ENCODE measurements around the gene RXRA.

The RXRA gene

DNA sequence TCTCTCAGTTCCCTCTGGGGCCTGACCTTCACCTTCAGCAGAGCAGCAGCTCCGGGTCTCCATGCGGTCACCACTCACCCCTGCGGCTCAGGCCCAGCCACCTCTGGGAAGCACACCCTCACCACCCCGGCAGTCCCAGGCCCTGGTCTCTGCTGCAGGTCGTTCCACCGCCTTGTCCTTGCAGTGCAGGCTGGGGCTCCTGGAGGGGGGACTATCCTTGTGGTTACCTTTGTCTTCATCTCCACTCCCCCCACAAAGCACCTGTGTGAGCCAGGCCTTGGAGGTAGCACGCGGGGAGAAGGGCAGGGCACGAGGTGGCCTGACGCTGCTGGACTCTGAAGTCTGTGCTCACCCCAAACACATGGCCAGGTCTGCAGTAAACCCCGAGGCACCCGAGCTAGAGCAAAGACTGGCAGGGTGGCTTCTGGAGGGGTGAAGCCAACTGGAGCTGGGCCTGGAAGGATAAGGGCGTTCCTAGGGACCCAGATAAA, 33.2 kb upstream of the RXRA start:
- H3K9ac ChIP-seq (ENCODE audit: low read depth, low read length, poor library complexity) = no peak overlapping the region
- no CpG with 5 or more reads among the region's 13 CpGs for WGBS, 2 donors (ENCODE audit: extremely low coverage in 2 of 2, insufficient read length in 2 of 2, insufficient replicate concordance in 1 of 2)
- H3K27me3 ChIP-seq (ENCODE audit: control insufficient read depth in 3 of 3, insufficient read depth in 3 of 3, low read depth in 1 of 3, low read length in 3 of 3) = peaks cover 0 to 54% (median 2%) of the 10 kb centered on the region in 3 experiments
- peak overlapping the region; percentile 88 for H3K18ac ChIP-seq (ENCODE audit: low read length)
- peak overlapping the region; percentile 79 for H4K91ac ChIP-seq (ENCODE audit: low read depth, low read length, poor library complexity)
- H2BK5ac ChIP-seq (ENCODE audit: low read length) = peak overlapping the region; percentile 11
- H2BK12ac ChIP-seq (ENCODE audit: low read length) = peak overlapping the region; percentile 69
- peak overlapping the region; percentile 98 for H2BK15ac ChIP-seq (ENCODE audit: low read length)
- no peak for DNase-seq (ENCODE audit: low spot score)
- peak overlapping the region; percentile 80 for H3K4ac ChIP-seq (ENCODE audit: low read length)
- H3K4me3 ChIP-seq (ENCODE audit: low read length in 2 of 2) = no peak overlapping the region
- no peak overlapping the region for H3K27ac ChIP-seq (replicated peaks; ENCODE audit: low read length)
- H3K14ac ChIP-seq (ENCODE audit: low read length) = no peak overlapping the region
- H3K4me2 ChIP-seq (ENCODE audit: insufficient read depth, low read length, poor library complexity, severe bottlenecking) = peak overlapping the region; percentile 2
- no peak overlapping the region for H4K8ac ChIP-seq (ENCODE audit: low read depth, low read length)
- peak overlapping the region; percentile 80 for H2AFZ ChIP-seq (ENCODE audit: low read length)
- peak overlapping the region; percentile 77 for H3K23ac ChIP-seq (ENCODE audit: low read depth, low read length, poor library complexity)
- H2BK120ac ChIP-seq (ENCODE audit: low read depth, low read length) = peak overlapping the region; percentile 87
- no peaks in the 10 kb centered on the region for H3K36me3 ChIP-seq (replicated peaks in 1 of 2; ENCODE audit: control insufficient read depth in 2 of 2, insufficient read depth in 2 of 2, low read length in 2 of 2)
- peaks cover 0 to 5% of the 10 kb centered on the region in 2 donors for H3K9me3 ChIP-seq (replicated peaks in 1 of 2; ENCODE audit: control insufficient read depth in 2 of 2, insufficient read depth in 1 of 2, low read depth in 1 of 2, low read length in 2 of 2)
- H2AK5ac ChIP-seq (ENCODE audit: low read depth, low read length) = peak overlapping the region; percentile 98
- H3K79me1 ChIP-seq (ENCODE audit: low read depth, low read length) = peaks cover 2% of the 10 kb centered on the region
- peaks cover 10 to 25% of the 10 kb centered on the region in 2 donors for H3K4me1 ChIP-seq (ENCODE audit: control insufficient read depth in 2 of 2, insufficient read depth in 1 of 2, low read depth in 1 of 2, low read length in 2 of 2)

DNA sequence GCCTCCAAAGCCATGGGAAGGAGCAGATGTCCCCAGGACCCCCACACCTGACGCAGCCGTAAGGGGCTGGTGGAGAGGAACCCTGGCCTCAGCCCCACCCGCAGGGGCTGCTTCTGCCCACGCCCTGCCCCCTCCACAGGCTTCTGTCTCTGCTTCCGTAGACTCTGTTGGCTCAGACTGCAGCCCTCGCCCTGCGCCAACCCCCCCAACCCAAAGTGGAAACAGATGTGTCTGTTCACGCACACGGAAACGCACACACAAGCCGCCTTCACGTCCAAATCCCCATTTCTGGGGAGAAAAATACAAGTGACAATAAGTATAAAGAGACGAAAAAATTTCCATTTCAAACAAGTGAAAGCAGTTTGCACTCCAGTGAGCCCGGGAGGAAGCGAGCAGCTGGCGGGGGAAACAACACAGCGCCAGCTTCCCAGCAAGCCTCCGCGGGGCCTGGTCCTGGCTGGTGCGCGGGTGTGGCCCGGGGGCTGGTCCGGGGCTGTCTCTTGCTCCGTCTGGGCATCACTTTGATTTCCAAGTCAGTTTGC, 32.6 kb upstream of the RXRA start:
- Histone ChIP-seq H3K14ac (ENCODE audit: low read length) (no peak overlapping the region), H3K9me3 (replicated peaks in 1 of 2; ENCODE audit: control insufficient read depth in 2 of 2, insufficient read depth in 1 of 2, low read depth in 1 of 2, low read length in 2 of 2) (peaks cover 0 to 5% of the 10 kb centered on the region in 2 donors), H3K4me1 (ENCODE audit: control insufficient read depth in 2 of 2, insufficient read depth in 1 of 2, low read depth in 1 of 2, low read length in 2 of 2) (peaks cover 10 to 25% of the 10 kb centered on the region in 2 donors), H3K23ac (ENCODE audit: low read depth, low read length, poor library complexity) (no peak overlapping the region), H3K4me3 (ENCODE audit: low read length in 2 of 2) (no peak overlapping the region), H2AK5ac (ENCODE audit: low read depth, low read length) (peak overlapping the region; percentile 98), H3K4ac (ENCODE audit: low read length) (peak overlapping the region; percentile 80), H4K91ac (ENCODE audit: low read depth, low read length, poor library complexity) (peak overlapping the region; percentile 79), H3K79me1 (ENCODE audit: low read depth, low read length) (peaks cover 2% of the 10 kb centered on the region), H2BK12ac (ENCODE audit: low read length) (peak overlapping the region; percentile 54), H3K27me3 (ENCODE audit: control insufficient read depth in 3 of 3, insufficient read depth in 3 of 3, low read depth in 1 of 3, low read length in 3 of 3) (peaks cover 0 to 54% (median 2%) of the 10 kb centered on the region in 3 experiments), H3K27ac (replicated peaks; ENCODE audit: low read length) (no peak overlapping the region), H3K18ac (ENCODE audit: low read length) (peak overlapping the region; percentile 82), H2BK120ac (ENCODE audit: low read depth, low read length) (peak overlapping the region; percentile 87), H3K9ac (ENCODE audit: low read depth, low read length, poor library complexity) (peak overlapping the region; percentile 21), H2AFZ (ENCODE audit: low read length) (peak overlapping the region; percentile 80), H3K4me2 (ENCODE audit: insufficient read depth, low read length, poor library complexity, severe bottlenecking) (no peak overlapping the region), H2BK15ac (ENCODE audit: low read length) (peak overlapping the region; percentile 98), H2BK5ac (ENCODE audit: low read length) (peak overlapping the region; percentile 11), H3K36me3 (replicated peaks in 1 of 2; ENCODE audit: control insufficient read depth in 2 of 2, insufficient read depth in 2 of 2, low read length in 2 of 2) (no peaks in the 10 kb centered on the region), H4K8ac (ENCODE audit: low read depth, low read length) (no peak overlapping the region)
- no peak for DNase-seq (ENCODE audit: low spot score)
- no CpG with 5 or more reads among the region's 24 CpGs for WGBS, 2 donors (ENCODE audit: extremely low coverage in 2 of 2, insufficient read length in 2 of 2, insufficient replicate concordance in 1 of 2)

GRCh38 chr9:134294153-134295071, 31.8 kb upstream of the RXRA start:
- H2AK5ac ChIP-seq (ENCODE audit: low read depth, low read length) = peak overlapping the region; percentile 20
- peak overlapping the region; percentile 2 for H2BK5ac ChIP-seq (ENCODE audit: low read length)

More at GRCh38 chr9:134294153-134295071, 31.8 kb upstream of the RXRA start:
- DNase-seq (ENCODE audit: low spot score) = peak; percentile 40
- no peak overlapping the region for H3K4ac ChIP-seq (ENCODE audit: low read length)
- no peaks in the 10 kb centered on the region for H3K36me3 ChIP-seq (replicated peaks in 1 of 2; ENCODE audit: control insufficient read depth in 2 of 2, insufficient read depth in 2 of 2, low read length in 2 of 2)
- no CpG with 5 or more reads among the region's 45 CpGs for WGBS, 2 donors (ENCODE audit: extremely low coverage in 2 of 2, insufficient read length in 2 of 2, insufficient replicate concordance in 1 of 2)
- peak overlapping the region; percentile 80 for H2AFZ ChIP-seq (ENCODE audit: low read length)
- peak overlapping the region; percentile 72 for H3K18ac ChIP-seq (ENCODE audit: low read length)
- no peak overlapping the region for H4K8ac ChIP-seq (ENCODE audit: low read depth, low read length)
- H2BK12ac ChIP-seq (ENCODE audit: low read length) = peak overlapping the region; percentile 18
- H3K9me3 ChIP-seq (replicated peaks in 1 of 2; ENCODE audit: control insufficient read depth in 2 of 2, insufficient read depth in 1 of 2, low read depth in 1 of 2, low read length in 2 of 2) = peaks cover 0 to 5% of the 10 kb centered on the region in 2 donors
- peaks cover 0 to 51% (median 2%) of the 10 kb centered on the region in 3 experiments for H3K27me3 ChIP-seq (ENCODE audit: control insufficient read depth in 3 of 3, insufficient read depth in 3 of 3, low read depth in 1 of 3, low read length in 3 of 3)
- H3K14ac ChIP-seq (ENCODE audit: low read length) = no peak overlapping the region
- H3K9ac ChIP-seq (ENCODE audit: low read depth, low read length, poor library complexity) = peak overlapping the region; percentile 37
- H2BK120ac ChIP-seq (ENCODE audit: low read depth, low read length) = no peak overlapping the region
- no peak overlapping the region for H3K27ac ChIP-seq (replicated peaks; ENCODE audit: low read length)
- H4K91ac ChIP-seq (ENCODE audit: low read depth, low read length, poor library complexity) = no peak overlapping the region
- no peak overlapping the region for H3K4me3 ChIP-seq (ENCODE audit: low read length in 2 of 2)
- H3K4me2 ChIP-seq (ENCODE audit: insufficient read depth, low read length, poor library complexity, severe bottlenecking) = no peak overlapping the region
- peaks cover 10 to 25% of the 10 kb centered on the region in 2 donors for H3K4me1 ChIP-seq (ENCODE audit: control insufficient read depth in 2 of 2, insufficient read depth in 1 of 2, low read depth in 1 of 2, low read length in 2 of 2)
- H3K23ac ChIP-seq (ENCODE audit: low read depth, low read length, poor library complexity) = no peak overlapping the region
- H3K79me1 ChIP-seq (ENCODE audit: low read depth, low read length) = peaks cover 2% of the 10 kb centered on the region
- H2BK15ac ChIP-seq (ENCODE audit: low read length) = peak overlapping the region; percentile 71

All from neuronal stem cell (in vitro differentiated cells).